Omental fat pad (tissue), 4 donors: ENCODE measurements around the gene SHROOM3. TPM values are rescaled to one million over a fixed set of nuclear protein-coding genes. Genes with fewer than 3 reads are reported as not detected.

Experiments used
- ATAC-seq: fragments of 150-250 bp; one replicate; pipeline ENCODE4 v1.9.1; 2016; ENCODE audit warnings: mild to moderate bottlenecking, moderate library complexity; ENCODE audit not compliant: low FRiP score
- DNase-seq: peaks from one replicate; pipeline ENCODE4 v3.0.0-alpha.2; 2019; ENCODE audit warnings: low spot score
- total RNA-seq, 4 donors: library from RNA; depleted of rRNA; stranded (reverse); fragments of >200 nt; gene quantifications; one replicate each; pipeline ENCODE4 v1.1.0, GENCODE V29; 2016
- TF ChIP-seq, protein P1 (sequence below), 3 donors: fragments of 450-650 bp; IDR thresholded peaks; one replicate each; pipeline ENCODE4 v1.5.1; 2016 to 2017; ENCODE audit warnings: antibody characterized with exemption in 3 of 3, mild to moderate bottlenecking in 3 of 3, moderate library complexity in 2 of 3

SHROOM3 gene
- total RNA-seq, 4 donors from 2014 or later = 1.3 to 12.2 (median 3.1) TPM

DNA sequence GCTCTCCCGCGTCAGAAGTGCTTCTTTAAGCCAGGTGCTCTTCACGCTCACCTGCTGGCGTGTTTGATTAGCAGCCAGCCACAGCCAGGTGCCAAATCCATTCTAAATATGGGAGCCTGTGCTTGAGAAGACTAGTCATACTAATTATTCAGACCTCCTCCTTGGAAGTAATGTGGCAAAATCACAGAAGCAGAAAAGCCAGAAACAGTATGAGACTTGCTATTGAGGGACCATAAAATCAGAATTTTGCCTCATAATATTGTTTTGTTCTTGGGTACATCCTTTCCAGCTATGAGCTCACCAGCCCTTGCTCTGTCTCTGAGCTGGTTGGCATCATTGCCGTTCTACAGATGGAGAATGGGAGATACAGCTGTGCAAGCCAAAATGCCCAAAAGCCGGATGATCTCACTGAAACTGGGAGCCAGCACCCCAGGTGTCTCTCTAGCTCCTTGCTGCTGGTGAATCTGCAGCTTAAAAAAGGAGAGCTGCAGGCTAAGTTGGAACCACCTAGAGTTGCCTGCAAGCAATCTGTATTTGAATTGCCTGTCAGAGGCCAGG, 205.4 kb downstream of the SHROOM3 start:
- TF ChIP-seq, protein P1, sequence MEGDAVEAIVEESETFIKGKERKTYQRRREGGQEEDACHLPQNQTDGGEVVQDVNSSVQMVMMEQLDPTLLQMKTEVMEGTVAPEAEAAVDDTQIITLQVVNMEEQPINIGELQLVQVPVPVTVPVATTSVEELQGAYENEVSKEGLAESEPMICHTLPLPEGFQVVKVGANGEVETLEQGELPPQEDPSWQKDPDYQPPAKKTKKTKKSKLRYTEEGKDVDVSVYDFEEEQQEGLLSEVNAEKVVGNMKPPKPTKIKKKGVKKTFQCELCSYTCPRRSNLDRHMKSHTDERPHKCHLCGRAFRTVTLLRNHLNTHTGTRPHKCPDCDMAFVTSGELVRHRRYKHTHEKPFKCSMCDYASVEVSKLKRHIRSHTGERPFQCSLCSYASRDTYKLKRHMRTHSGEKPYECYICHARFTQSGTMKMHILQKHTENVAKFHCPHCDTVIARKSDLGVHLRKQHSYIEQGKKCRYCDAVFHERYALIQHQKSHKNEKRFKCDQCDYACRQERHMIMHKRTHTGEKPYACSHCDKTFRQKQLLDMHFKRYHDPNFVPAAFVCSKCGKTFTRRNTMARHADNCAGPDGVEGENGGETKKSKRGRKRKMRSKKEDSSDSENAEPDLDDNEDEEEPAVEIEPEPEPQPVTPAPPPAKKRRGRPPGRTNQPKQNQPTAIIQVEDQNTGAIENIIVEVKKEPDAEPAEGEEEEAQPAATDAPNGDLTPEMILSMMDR (IDR thresholded peaks at IDR 0.05) = no peak
- ATAC-seq (no peak), DNase-seq (no peak)

DNA sequence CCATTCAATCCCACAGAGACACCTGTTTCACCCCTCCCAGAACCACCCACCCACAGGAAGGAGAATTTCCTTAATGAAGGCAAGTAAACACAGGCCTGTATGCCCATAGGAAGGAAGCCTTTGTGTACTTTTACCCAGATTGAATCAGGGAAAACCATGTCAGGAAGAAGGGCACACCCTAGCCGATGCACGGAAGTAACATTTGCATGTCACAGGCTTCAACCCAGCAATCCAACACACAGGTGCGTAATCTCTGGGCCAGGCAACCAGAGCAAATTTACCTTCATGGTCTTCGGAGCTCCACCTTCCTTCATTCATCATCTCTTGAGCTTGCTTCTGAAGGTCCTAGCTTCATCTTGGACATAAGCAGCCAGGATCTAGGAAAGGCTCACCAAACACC, 206.3 kb downstream of the SHROOM3 start:
- TF ChIP-seq, protein P1 (IDR thresholded peaks at IDR 0.05) = no peak
- no peak for DNase-seq
- ATAC-seq = no peak

DNA sequence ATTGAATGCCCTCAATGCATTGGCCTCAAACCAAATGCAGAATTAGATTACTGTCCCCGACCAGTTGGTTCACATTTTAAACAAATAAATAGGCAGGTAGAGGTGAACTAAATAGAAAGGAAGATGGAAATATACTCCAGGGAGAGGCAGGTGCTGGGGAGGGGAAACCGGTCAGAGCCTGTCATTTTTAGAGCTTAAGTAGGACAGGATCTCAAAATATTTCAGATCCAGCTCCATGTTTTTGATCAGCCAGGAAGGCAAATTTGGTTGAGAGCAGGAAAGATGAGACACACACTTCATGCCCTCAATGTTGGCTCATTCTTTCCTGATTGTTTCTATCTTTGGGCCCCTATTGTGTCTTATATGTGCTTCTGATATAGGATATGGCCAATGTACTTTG, 206.7 kb downstream of the SHROOM3 start:
- no peak for ATAC-seq
- TF ChIP-seq, protein P1 (IDR thresholded peaks at IDR 0.05) = no peak
- DNase-seq = no peak

DNA sequence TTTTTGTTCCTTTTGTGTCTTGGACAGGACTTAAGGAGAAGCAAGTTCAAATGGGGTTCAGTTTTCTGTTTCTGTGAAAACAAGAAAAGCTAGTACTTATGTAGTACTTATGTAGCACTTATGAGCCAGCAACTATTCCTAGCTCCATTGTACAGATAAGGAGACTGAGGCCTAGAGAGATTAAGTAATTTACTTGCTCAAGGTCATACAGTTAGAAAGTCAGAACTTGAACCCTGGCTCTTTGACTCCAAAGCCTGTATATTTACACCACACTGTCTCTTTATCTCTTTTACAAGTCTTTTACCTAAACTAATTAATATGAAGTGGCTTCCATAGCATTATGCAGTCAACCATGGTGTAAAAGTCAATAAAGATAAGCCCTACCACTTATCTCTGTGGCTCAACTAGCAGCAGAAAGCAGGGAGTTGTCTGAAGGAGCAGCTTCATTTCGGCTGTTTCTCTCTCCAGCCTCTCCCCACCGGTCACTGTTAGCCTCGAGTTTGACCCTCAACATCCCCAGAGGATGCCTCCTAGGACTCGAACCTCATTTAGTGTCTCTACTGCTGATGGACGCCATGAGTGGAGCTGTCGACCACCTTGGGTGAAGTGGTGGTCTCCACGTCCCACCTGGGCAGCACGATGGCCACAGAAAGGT, 209.9 kb downstream of the SHROOM3 start:
- no peak for ATAC-seq
- DNase-seq = no peak
- TF ChIP-seq, protein P1 (IDR thresholded peaks at IDR 0.05) = no peak

DNA sequence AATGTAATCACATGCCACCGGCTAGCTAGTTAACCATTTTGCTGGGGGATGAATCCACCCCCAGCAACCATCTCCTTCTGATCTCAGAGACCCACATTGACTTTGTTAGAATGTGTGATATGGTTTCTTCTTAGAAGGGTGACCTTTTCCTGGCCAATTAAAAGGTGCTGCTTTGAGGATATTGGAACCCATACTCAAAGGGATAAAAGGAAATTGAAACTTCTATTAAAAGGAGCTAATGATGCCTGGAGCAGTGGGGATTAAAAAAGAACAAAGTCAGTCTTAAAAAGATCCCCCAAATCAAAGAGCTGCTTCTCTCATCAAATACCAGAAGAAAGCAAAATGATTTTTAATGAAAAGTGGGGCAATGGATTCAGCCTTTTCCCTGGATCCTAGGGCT, 214.1 kb downstream of the SHROOM3 start:
- DNase-seq (no peak), ATAC-seq (no peak)
- TF ChIP-seq, protein P1 (IDR thresholded peaks at IDR 0.05) = no peak

DNA sequence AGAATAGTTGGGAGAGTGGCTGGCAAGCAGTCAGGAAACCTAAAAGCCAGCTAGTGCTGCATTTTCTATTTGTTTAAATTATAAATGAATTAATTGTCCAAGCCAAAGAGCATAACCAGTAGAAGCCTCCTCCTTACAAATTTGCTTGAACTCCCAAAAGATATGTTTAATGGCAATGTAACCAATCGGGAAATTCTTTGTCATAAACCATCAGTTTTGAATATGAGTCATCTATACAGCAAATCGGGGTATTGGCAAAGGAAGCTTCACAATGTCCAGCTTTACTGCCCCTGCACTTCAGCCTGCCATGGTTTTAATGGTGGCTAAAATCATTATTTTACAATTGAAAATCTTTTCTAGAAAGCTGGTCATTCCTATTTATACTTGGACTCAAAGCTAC, 216.6 kb downstream of the SHROOM3 start:
- ATAC-seq = no peak
- no peak for DNase-seq
- TF ChIP-seq, protein P1 (IDR thresholded peaks at IDR 0.05) = no peak

DNA sequence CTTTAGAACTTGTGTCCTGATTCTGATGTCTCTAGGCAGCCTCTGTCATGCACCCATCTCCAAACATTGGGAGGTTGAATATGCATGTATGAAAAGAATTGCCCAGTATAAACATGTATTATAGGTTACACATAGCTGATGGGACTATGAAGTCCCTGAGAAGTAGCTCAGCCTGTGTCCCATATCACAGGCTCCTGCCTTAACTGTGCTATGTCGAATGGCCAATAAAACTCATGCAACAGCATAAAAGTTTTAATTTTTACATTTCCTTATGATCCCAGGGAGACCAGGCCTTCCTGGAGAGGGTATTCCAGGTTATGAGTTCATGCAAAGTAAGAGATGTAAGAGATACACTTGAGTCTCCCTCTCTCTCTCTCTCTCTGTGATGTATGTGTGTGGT, 217.4 kb downstream of the SHROOM3 start:
- no peak for DNase-seq
- TF ChIP-seq, protein P1 (IDR thresholded peaks at IDR 0.05) = no peak
- no peak for ATAC-seq
